GM18526 (cell line): ENCODE data around the gene BRSK1.

Experiments
- POLR2A ChIP-seq: IDR thresholded peaks from 3 replicates; pipeline ENCODE4 v1.6.1; 2011; ENCODE audit not compliant: insufficient read length; ENCODE audit errors: extremely low read depth

The BRSK1 gene

GRCh38 chr19:55321466-55322137 lies 37.8 kb downstream of the BRSK1 start:
- TF ChIP-seq POLR2A: no peak

- no peak for TF ChIP-seq POLR2A
Observed at GRCh38 chr19:55322204-55322885, 38.5 kb downstream of the BRSK1 start.

- TF ChIP-seq POLR2A: no peak
Observed at GRCh38 chr19:55324662-55325061, 40.9 kb downstream of the BRSK1 start.

- TF ChIP-seq POLR2A: no peak
Observed at GRCh38 chr19:55325172-55325571, 41.4 kb downstream of the BRSK1 start, which contains the start of gene TMEM150B. TSS of gene TMEM150B (minus strand) at chr19:55325341. CDS start at chr19:55321036, 4,305 bp downstream.

- TF ChIP-seq POLR2A: no peak
Observed at GRCh38 chr19:55333870-55334269, 50.1 kb downstream of the BRSK1 start.

- no peak for TF ChIP-seq POLR2A
Observed at GRCh38 chr19:55336101-55336500, 52.3 kb downstream of the BRSK1 start.

- peak; percentile 2 for TF ChIP-seq POLR2A
Observed at GRCh38 chr19:55339105-55339888, 55.5 kb downstream of the BRSK1 start, which contains the start of gene KMT5C. TSS of gene KMT5C (plus strand) at chr19:55339876. CDS start at chr19:55341937, 2,061 bp downstream.

GRCh38 chr19:55339889-55340783 lies 56.3 kb downstream of the BRSK1 start:
- peak; percentile 69 for TF ChIP-seq POLR2A

GRCh38 chr19:55340784-55341147 lies 57.0 kb downstream of the BRSK1 start:
- no peak for TF ChIP-seq POLR2A

GRCh38 chr19:55341171-55341588 lies 57.4 kb downstream of the BRSK1 start:
- TF ChIP-seq POLR2A: no peak

GRCh38 chr19:55341595-55342531 lies 58.1 kb downstream of the BRSK1 start:
- no peak for TF ChIP-seq POLR2A

- no peak for TF ChIP-seq POLR2A
Observed at GRCh38 chr19:55344444-55344843, 60.6 kb downstream of the BRSK1 start.

GRCh38 chr19:55345101-55345817 lies 61.5 kb downstream of the BRSK1 start:
- no peak for TF ChIP-seq POLR2A
